GM18951 (cell line): ENCODE measurements around the gene XYLT1.

ENCODE experiments used
- POLR2A ChIP-seq: IDR thresholded peaks from 4 replicates; pipeline ENCODE4 v1.6.1; 2011; ENCODE audit warnings: mild to moderate bottlenecking; ENCODE audit not compliant: insufficient read length, insufficient read depth; ENCODE audit errors: extremely low read depth
- in situ Hi-C: fragments of 300-500 bp; cut with MboI; formaldehyde crosslinking; loops from one replicate; pipeline ENCODE4 v1.12.0; 2022; ENCODE audit warnings: low sequenced_read_pairs, mixed read lengths, inconsistent platforms; ENCODE audit not compliant: unreplicated experiment

The XYLT1 gene

GRCh38 chr16:17447101-17447569 is 23.6 kb downstream of the XYLT1 start:
- no peak for TF ChIP-seq POLR2A
- in situ Hi-C loops = no loop called here

DNA sequence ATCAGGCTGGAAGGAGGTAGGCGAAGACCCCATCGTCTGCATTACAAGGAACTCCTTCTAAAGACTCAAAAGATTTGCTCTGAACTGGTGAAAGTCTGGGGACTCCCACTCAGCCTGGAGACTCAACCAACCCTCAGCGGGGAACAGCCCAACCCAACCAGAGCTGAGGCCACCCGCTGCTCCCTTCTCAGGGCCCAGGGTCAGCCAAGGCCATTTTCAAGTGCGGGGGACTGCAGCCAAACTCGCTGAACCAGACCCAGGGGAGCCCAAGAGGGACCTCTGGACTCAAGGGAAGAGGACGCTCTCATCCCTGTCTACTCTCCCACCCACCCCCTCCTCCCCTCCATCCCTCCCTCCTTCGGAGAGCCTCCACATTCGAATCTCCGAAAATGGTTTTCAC is 24.1 kb downstream of the XYLT1 start:
- in situ Hi-C loops = no loop called here
- no peak for TF ChIP-seq POLR2A

DNA sequence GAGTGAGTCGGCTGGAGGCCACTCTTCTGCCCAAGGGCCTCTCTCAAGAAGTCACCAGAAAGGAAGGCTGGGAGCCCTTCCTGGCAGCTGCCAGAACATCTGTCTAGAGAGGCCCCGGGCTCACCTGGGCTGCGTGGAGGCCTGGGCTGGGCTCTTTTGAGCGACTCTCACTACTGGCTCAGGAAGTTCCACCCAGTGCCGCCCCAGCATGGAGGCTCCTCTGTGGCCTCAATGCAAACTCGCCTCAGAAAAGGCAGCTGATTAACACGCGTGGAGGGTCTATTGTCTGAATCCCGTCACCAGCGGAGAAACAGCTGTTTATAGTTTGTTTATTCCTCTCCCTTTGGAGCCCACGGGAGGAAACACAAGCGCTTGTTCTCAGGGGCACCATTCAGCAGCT is 25.3 kb downstream of the XYLT1 start:
- in situ Hi-C loops = no loop called here
- no peak for TF ChIP-seq POLR2A

- no peak for TF ChIP-seq POLR2A
- in situ Hi-C loops = no loop called here
These were observed 26.1 kb downstream of the XYLT1 start for GRCh38 chr16:17444658-17445057.

GRCh38 chr16:17440131-17440530 is 30.6 kb downstream of the XYLT1 start:
- in situ Hi-C loops = no loop called here
- TF ChIP-seq POLR2A = no peak

DNA sequence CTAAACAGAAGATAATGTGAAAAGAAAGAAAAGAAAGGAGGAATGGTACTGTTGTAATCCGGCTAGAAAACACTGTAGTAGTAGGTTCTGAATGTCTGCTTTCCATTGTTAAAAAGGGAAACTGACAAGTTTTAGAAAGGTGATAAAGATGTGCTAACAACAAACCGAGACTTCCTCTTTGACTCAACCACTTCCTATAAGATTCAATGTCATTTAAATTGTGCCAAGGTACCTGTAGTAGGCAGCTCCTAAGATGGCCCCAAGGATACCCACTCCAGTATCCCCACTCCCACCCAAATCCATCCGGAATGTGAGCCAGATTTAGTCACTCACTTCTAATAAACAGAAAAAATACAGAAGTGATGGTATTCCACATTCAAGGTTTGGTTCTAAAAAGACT is 31.2 kb downstream of the XYLT1 start:
- in situ Hi-C loops = no loop called here
- no peak for TF ChIP-seq POLR2A

DNA sequence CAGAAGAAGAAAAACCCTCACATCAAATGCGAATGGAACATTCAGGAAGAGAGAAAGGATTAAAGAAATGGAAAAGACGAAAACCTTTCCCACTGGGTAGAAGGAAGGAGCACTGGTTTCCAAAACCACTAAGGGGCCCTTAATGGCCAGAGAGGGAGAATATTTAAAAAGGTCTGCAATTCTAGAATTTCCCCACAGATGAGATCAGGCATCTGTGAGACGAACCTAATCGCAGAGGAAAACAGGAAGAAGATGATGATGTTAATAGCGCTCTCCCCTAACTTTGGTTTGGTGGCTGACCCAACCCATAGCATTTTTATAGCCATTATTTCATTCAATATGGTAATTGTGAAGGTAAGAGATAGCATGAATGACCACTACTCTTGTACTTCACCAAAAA is 32.8 kb downstream of the XYLT1 start:
- in situ Hi-C loops = no loop called here
- no peak for TF ChIP-seq POLR2A

- in situ Hi-C loops = no loop called here
- no peak for TF ChIP-seq POLR2A
These were observed 33.5 kb downstream of the XYLT1 start for GRCh38 chr16:17437127-17437720.

- in situ Hi-C loops = no loop called here
- TF ChIP-seq POLR2A = no peak
These were observed 35.4 kb downstream of the XYLT1 start for GRCh38 chr16:17435318-17435717.

GRCh38 chr16:17433577-17434451 is 36.9 kb downstream of the XYLT1 start:
- TF ChIP-seq POLR2A = no peak
- in situ Hi-C loops = no loop called here

DNA sequence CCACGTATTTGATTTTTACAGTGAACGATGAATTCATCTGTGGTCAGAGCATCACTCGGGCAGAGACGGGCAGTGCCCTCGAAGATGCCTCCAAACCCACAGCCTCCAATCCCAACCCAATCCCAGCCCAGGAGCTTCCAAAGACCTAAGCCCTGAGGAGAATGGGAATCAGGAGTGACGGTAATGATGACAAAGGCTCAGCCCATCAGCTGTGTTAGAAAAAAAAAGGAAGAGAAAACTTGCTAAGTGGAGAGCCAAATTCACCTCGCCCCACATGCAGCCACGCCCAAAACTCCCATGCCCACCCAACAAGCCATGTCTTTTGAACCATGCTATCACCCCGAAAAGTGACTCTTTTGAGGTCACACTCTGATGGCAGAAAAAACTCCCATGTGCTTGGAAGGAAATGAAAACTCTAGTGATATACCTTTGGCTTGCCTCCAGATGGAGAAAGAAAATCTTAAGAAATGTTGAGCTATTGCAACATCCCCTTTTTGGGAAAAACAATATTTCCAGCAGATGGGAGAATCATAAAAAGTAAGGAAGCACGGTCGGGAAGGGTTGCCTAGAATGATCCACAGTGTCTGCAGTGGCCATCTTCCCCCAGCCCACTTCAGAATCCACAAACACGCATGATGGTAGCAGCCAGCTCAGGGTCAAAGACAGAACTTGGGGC is 37.7 kb downstream of the XYLT1 start:
- TF ChIP-seq POLR2A = no peak
- in situ Hi-C loops = no loop called here

- no peak for TF ChIP-seq POLR2A
- in situ Hi-C loops = no loop called here
These were observed 38.7 kb downstream of the XYLT1 start for GRCh38 chr16:17431968-17432625.

DNA sequence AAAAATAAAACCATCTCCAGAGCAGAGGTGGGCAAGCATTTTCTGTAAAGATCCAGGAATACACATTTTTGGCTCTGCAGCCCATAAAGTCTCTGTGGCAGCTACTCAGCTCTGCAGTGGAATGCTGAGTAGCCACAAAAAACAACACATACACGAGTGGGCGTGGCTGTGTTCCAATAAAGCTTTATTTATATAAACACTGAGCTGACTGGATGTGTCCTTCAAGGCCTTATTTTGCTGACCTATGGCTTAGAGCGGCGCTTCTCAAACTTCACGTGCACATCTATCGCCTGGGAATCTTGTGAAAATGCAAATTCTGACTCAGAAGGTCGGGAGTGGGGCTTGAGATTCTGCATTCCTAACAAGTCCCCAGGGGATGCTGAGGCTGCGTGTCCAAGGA is 39.7 kb downstream of the XYLT1 start:
- no peak for TF ChIP-seq POLR2A
- in situ Hi-C loops = no loop called here

DNA sequence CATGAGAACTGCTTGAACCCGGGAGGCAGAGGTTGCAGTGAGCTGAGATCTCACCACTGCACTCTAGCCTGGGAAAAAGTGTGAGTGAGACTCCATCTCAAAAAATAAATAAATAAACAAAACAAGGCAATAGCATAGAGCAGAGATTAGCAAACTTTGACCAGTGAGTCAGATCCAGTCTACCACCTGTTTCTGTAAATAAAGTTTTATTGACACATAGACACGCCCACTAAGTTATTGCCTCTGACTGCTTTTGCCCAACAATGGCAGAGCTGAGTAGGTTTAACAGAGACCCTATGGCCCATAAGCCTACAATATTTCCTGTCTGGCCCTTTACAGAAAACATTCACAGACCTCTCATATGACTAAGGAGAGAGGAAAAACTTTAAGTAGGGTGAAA is 44.3 kb downstream of the XYLT1 start:
- no peak for TF ChIP-seq POLR2A
- in situ Hi-C loops = no loop called here

- no peak for TF ChIP-seq POLR2A
- in situ Hi-C loops = no loop called here
These were observed 46.0 kb downstream of the XYLT1 start for GRCh38 chr16:17424771-17425170.
